Right lung (tissue), 5 donors: ENCODE measurements around the gene GPBAR1. TPM values are rescaled to one million over a fixed set of nuclear protein-coding genes. Genes with fewer than 3 reads are reported as not detected.
A peak's percentile ranks its signal among the peaks of the same experiment; 100 is the strongest.
"Not testable (repeated sequence)": the region's sequence is repeated elsewhere in the genome, so short reads cannot be mapped to it uniquely, and the experiment has no call there.

ENCODE experiments used
- DNase-seq, 2 donors: peaks; one replicate each; pipeline ENCODE4 v3.0.0-alpha.2; 2013
- polyA plus RNA-seq, 5 donors: library from polyadenylated mRNA; unstranded; fragments of 120-200 nt; gene quantifications; one replicate each; pipeline versions ENCODE4 v1.2.1 to v1.2.3, GENCODE V29; 2013; ENCODE audit warnings: inconsistent platforms in 1 of 5, low replicate concordance in 1 of 5; ENCODE audit not compliant: insufficient read length in 5 of 5, insufficient read depth in 1 of 5

The GPBAR1 gene
- polyA plus RNA-seq, 5 donors: 1.1 to 1.9 (median 1.3) TPM

DNA sequence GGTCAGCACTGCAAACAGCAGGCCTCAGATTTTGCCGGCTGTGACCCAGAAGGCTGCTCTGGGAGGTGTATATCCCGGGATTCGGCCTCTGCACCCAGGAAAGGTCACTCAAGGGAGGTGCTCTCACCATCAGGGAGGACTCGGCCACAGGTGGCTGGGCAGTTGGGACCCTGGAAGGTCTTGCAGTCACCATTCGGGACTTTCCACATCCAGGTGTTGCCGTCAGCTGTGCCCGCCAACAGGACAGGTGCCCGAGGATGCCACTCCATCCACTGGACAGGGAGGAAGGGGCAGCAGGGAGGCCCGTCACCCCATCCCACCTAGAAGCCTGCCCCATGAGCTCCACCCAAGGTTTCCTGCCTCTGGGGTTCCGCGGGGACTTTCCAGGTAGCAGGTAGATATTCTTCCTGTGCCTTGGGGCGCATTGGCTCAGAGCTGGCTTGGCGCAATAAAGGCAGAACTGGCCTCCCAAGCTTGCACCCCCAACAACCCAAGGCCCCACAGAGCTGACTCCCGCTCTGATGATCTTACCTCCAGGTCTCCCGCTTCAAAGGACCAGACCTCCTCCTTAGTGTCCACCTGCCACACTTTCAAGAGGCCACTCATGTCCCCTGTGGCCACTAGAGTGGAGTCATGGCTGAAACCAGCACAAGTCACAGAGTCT, 5.6 kb downstream of the GPBAR1 start:
- no peak for DNase-seq

DNA sequence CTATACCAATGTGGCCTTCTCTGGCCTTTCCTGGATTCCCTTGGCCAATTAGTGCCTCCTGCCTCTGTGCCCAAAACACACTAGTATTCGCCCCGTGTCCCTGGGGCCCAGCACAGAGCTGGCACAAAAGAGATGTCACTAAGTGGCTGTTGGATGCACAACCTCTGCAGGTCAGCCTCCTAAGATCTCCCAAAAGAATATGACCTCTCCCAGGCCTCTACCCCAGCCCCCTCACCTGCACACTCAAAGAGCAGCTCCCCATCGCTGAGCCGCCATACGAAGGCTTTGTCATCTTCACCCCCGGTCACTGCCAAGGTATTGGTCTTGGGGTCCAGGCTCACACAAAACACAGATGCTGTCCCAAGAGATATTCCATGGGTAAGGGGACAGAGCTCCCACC, 6.4 kb downstream of the GPBAR1 start:
- no peak for DNase-seq

DNA sequence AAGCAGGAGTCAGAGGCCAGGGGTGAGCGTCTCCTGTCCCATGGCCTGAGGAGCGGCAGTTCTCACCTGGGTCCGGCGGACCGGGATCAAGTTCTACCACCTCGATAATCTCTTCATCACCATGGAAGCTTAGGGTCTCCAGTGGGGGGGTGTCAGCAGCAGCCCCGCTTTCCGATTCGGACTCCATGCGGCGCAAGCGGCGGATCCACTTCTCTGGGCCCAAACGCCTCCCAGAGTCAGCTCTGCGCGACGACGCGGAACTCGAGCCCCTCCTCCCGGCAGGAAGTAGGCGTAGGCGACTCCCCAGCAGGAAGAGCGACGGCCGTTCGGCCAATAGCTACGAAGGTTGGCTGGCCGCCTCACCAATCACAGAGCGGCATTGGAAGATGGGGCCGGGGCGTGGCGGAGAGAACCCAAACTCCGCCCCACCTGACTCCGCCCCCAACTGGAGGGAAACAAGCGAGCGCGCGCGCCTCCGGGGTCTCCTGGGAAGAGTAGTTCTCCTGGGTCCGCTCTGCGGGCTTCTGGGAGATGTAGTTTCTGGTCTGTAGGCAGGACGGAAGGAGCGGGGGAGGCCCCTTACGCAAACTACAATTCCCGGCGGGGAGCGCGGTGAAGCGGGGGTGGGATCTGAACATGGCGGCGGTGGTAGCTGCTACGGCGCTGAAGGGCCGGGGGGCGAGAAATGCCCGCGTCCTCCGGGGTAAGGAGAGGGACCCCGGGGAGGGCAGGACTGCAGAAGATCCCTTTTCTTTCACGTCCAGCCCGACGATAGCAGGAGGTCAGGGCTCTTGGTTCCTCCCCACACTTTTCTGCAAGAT, 9.3 kb downstream of the GPBAR1 start, which contains the start of the genes AAMP and PNKD:
TSS of gene AAMP (minus strand) at position 238 of the 821 bp plus-strand sequence. CDS start at position 187, 51 bp downstream.
TSS of gene PNKD (plus strand) at position 620 of the 821 bp plus-strand sequence. CDS start at position 637, 17 bp downstream.
- DNase-seq: peak; percentile 100

DNA sequence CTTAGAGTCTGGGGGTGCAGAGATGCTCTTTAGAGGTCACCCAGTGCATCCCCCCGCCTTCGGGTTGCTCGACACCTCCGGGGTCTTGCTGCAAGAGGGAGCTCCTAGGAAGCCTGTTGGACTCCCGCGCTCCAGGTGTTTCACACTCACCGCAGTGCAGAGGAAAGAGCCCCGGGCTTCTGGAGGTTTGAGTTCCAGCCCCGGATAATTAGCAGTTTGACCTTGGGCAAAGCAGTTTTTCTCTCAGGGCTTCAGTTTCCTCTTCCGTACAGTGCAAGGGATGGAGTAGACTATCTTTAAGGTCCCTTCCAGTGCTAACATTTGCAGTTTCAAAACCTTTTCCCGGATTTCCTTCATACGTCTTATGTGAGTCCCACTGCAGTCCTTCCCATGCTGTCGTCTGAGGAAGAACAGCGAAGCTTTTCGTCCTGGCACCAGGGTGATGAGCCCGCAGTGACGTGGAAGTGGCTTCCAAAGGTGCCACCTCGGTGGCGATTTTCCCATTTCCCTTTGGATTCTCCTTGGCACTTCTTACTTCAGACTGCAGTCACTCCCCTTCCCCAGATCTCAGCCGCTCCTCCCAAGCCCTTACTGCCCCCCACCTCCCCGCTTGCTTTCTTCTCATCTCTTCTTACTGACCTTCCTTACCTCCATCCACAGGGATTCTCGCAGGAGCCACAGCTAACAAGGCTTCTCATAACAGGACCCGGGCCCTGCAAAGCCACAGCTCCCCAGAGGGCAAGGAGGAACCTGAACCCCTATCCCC, 10.1 kb downstream of the GPBAR1 start:
- DNase-seq: no peak

DNA sequence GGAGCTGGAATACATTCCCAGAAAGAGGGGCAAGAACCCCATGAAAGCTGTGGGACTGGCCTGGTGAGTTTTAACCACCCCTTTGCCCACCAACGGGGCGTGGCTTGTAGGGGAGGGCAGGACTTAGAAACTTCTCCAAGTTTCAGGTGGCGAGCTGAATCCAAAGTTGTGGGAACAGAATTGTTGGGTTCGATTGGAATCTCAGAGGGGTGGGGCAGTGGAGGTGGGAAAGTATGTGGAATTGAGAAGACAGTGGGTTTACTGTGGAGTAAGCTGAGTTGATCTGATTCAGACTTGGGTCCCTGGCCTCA, 10.6 kb downstream of the GPBAR1 start:
- no peak for DNase-seq

DNA sequence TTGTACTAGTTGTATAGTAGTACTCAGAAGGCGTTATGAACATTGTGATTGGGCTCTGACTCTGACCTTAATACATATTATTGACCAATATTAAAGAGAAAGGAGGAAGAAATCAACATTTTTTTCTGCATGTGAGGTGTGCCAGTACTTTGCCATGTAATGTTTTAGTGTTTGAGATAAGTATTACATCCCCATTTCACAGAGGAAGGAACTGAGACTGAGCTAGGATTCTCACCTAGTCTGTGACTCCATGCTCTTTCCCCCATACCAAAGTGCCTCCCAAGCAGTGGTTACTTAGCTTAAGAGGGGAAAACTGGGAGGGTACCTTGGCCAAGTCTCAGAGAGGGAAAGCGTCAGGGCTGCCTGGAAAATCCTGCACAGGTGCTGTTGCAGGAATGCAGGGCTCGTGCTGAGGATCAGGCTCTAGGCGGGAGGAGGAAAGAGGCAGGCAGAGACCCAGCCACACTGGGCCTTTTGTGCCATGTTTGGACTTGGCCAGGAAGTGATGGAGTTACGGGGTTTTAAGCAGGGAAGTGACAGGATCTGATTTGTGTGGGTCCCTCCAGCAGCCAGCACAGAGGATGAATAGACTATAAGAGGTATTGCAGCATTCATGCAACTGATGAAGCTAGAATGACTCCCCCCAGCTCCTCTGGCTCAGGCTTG, 11.2 kb downstream of the GPBAR1 start:
- no peak for DNase-seq

DNA sequence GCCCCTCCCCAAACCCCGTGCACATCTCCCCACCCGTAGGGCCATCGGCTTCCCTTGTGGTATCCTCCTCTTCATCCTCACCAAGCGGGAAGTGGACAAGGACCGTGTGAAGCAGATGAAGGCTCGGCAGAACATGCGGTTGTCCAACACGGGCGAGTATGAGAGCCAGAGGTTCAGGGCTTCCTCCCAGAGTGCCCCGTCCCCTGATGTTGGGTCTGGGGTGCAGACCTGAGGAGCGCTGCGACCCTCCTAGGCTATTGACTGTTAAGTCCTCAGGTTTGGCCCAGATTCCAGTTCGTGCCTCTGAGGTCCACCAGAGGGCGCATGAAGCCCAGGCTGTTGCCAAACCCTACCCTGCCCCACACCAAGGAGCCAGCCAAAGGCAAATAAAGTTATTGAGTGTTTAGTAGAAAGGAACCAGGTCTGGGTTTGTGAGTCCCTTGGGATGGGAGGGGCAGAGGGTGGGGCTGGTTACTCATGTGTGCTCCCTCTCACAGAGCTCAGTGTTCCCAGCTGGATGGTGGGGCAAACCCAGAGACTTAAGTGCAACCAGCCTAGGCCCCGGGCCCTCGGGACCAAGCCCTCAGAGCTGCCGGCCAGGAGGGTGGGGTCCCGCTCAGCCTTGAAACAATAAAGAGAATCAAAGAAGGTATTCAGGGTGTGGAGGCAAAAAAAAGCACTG, 11.9 kb downstream of the GPBAR1 start:
- peak; percentile 66 to 79 for DNase-seq

DNA sequence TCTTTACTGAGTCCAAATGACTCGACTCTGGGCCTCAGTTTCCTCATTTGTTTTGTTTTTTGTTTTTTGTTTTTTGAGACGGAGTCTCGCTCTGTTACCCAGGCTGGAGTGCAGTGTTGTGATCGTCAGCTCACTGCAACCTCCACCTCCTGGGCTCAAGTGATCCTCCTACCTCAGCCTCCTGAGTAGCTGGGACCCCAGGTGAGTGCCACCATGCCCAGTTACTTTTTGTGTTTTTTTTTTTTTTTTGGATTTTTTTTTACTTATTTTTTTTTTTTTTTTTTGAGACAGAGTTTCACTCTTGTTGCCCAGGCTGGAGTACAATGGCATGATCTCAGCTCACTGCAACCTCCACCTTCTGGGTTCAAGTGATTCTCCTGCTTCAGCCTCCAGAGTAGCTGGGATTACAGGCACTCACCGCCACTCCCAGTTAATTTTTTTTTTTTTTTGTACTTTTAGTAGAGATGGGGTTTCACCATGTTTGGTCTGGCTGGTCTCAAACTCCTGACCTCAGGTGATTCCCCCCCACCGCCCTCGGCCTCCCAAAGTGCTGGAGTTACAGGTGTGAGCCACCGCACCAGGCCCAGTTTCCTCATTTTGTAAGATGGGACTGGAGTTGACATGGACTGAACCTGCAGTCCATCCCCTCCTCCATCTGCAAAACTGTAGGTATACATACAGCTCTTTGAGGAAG, 12.5 kb downstream of the GPBAR1 start:
- not testable (repeated sequence) for DNase-seq

DNA sequence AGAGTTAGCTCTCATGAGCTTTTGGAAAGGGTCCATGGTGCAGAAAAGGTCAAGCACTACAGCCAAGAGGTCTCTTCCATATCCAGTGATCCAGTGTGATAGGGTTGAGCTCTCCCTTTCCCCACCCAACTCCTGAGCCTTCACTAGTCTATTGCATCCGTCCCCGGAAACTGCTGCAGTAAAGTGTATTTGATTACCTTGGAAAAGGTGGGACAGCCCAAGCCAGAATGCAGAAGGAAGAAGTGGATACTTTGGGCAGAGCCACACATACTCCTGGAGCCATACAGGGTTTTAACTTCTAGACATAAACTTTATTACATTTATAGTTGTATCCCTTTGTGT, 13.1 kb downstream of the GPBAR1 start:
- DNase-seq: no peak

DNA sequence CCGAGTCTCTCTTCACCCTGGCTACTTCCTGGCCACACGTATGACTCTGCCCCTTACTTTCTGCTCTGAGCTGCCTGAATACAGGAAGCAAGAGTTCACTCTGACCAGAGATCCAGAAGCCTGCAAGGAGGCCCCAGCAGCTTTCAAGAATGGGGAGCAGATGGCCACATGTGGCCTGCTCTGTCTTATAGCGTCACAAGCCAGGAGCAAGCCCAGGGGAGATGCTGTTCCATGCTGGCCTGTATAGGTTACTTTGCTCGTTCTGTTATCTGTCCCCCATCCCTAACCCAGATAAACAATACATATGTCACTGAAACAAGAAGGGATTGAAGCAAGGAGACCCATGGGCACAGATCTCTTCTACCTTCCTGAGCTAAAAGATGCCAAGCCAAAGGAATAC, 13.8 kb downstream of the GPBAR1 start:
- no peak for DNase-seq

DNA sequence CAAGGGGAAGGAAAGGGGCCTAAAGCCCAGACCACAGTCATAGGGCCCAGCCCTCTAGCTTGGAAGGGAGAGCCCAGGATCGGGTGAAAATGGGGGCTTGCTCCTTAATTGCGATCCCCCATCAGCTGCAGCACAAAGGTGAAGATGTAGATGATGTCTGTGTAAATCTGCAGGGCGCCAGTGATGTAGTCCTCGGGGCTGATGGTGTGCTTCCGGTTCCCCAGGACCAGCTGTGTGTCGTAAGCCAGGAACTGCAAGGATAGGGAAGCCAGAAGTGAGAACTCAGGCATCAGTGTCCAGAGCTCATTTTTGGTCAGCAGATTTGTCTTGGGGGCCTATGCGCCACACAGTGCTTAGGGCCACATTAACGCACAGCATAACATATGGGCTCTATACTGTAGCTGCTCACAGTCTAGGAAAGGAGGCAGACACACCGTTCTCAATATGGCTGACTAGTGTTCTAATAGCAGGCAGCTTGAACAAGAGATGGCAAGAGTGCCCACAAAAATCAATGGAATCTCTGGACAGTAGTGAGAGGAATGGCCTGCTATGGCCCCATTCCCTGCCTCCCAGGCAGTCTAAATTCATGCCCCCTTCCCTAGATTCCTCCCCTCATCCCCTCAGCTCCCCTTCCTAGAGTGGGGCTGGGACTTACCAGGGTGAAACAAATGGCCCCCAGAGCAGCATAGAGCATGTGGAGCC, 14.7 kb downstream of the GPBAR1 start:
- DNase-seq: no peak

DNA sequence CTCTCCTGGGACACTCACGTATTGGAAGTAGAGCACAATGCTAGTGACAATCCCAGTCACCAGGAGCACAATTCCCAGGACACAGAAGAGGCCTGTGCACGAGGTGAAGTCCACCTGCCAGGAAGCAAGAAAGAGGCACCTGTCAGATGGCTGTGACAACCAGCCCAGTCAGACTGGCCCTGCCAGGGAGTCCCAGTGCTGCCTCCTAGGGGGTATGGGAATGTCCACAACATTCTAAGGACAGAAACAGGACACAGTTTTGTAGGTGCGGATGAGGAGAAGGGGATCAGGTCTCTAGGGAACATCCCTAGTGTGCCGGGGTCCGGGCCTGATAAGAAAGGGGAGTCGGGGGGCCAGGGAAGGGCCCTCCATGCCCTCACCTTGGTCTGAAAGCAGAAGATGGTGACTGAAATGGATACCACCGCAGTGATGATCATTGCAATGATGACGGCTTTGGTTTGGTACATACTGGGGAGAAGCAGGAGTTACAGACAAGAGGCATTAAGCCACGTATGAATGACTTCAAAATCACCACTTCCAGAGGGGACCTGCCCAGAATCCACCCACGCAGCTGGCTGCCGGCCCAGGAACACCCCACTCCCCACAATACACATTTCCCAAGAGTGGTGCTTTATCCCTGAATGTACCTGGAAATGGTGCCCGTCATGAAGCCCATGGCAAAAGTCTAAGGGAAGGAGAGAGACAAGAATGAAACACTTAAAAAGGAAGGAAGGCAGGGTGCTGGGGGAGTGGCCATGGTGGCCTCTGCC, 16.4 kb downstream of the GPBAR1 start:
- DNase-seq: no peak

DNA sequence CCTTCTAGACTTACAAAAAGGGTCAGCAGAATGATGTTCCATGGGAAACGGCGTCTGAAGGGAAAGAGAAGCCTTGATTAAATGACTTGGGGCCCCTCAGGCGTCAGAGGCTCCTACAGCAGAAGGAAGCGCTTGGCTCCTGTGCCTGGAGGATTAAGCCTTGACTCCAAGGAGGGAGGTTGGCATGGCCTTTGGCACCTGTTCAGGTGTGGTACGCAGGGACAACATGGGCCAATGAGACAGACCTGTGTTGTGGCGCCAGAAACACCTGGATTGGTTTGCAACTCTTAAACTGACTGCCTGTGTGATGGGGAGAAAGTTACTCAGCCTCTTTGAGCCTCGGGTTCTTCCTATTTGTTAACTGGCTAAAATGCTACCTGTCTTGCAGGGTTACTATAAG, 17.1 kb downstream of the GPBAR1 start:
- DNase-seq: no peak

DNA sequence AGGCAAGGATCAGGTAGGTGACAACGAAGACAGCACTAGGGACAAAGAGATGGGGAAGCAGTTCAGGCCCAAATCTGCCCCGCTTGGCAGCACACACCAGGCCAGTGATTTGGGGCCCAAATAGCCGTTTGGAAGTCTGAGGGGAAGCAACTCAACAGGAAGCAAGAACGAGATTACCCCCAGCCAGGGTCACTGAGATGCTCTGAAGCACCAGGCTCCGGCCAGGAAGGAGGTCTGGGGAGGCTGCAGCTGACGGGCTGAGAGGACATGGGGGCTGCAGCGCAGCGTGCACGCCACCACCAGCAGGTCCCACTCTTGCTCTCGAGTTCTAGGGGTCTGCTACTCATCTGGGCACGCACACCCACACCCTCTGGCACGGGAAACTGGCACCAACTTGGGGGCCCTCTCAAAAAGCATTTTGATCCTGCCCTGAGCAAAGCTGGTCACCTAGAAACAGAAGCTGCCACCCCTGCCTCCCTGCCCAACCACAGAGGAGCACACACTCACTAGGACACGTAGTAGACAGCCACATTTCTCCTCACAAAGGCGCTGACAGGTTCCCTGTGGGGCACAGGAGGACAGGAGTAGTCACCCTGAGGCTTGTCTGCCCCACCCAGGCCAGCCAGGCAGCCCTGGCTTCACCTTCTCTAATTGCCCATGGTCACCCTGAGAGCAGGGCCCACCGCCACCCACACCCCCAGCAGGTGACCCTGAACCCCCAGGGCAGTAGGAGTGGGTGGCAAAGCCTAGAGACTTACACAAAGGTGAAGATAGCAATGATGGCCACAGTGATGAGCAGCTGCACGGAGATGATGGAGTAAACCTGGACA, 17.9 kb downstream of the GPBAR1 start:
- DNase-seq: no peak

DNA sequence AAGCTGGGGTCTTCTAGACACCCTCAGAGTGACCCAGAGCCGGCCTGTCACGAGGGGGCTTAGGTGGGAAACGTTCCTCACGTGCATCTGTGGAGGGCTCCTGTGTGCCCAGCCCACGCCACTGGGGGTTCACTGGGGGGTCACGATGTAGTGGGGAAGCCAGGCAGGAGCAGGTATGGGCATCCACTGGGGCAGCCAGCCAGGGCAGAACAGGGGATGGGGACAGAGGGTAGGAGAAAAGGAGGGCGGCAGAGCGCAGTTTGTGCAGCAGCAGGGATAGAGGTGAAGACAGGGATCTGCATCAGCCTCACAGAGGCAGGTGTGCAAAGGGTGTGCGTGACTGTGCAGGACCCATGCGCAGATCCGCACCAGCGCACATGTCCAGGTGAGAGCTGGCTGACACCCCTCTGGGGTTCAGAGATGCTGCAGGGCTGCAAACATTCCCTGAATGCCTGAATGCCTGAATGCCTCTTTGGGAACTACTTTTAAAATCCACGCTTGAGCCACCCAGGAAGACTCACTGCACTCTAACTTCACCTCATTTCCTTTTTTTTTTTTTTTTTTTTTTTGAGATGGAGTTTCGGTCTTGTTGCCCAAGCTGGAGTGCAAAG, 19.6 kb downstream of the GPBAR1 start:
- no peak for DNase-seq

DNA sequence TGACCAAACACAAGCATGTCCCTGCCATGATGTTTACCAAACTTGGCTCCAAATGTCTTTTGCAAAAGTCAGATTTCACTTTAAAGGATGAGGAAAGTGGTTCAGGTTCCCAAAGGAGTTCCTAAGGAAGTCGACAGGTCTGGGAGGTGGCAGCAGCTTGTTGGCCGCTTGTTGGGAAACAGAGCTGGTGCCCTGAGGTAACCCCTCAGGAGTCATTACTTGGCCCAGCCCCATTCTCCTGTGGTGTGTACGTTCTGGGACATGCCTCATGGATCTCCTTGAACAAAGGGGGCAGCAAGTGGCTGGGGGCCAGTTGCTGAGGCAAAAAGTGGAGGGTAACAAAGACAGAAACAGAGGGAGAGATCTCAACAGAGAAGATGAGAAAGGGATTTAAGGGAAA, 20.6 kb downstream of the GPBAR1 start:
- no peak for DNase-seq

DNA sequence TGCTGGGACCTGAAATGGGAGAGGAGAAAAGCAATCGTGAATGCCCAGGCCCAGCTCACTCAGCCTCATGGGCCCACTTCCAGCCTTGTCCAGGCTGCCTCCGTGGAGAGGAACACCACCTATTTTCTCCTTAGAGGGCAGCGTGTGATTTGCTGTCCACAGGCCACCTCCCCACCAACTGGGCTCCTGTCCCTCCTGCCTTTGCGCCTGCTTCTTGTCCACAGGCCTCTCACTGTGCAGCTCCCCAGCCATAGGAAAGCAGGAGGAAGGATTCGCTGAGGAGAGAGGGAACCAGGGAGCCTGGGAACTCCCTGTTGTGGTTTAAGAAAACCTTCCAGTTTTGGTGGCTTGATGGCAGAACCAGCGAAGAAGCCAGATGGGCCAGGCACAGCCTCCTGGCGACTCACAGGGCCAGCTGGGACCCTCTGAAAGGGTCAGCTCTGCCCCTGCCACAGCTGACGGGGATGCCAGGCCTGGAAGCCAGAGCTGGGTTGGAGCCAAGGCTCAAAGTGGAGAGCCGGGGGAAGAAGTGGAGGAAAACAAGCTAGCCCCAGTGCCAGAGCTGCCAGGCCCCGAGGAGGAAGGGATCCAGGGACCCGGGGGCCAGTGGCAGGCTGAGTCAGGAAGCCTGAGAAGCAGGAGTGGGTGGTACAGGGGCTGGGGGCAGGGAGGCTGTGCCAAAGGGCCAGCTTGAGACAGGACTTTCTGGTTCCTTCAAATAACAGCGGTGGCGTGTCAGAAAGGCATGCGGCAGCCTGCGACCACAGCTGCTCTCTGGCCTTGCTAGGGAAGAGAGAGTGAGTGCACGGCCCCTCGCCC, 21.6 kb downstream of the GPBAR1 start:
- peak in 1 of 2 donors; percentile 50 for DNase-seq
